Activated CD8-positive, alpha-beta memory T cell treated with anti-CD3 and anti-CD28 coated beads, Interleukin-2, amount 10 ng/mL, durations not matched to agents 7 days and 5 days (primary cell): ENCODE results near the gene GRM7. TPM values are rescaled to one million over a fixed set of nuclear protein-coding genes. Genes with fewer than 3 reads are reported as not detected.

Experiments
- ATAC-seq: fragments of 150-1000 bp; cut with Tn5 transposase; one replicate; pipeline ENCODE4 v1.10.0; 2021; ENCODE audit warnings: moderate library complexity
- CTCF ChIA-PET: fragments of 350-600 bp; sonication (Branson Sonifier 250); formaldehyde crosslinking; loops from one replicate; lab custom pipeline; 2021; ENCODE audit warnings: antibody characterized with exemption; lab: Charles Lee
- DNase-seq: peaks from one replicate; pipeline ENCODE4 v3.0.0-alpha.2; 2020
- H3K27ac Mint-ChIP-seq: one replicate; pipeline ENCODE4 v1.8.0; 2021; ENCODE audit warnings: mild to moderate bottlenecking, mixed read lengths
- H3K27me3 Mint-ChIP-seq: one replicate; pipeline ENCODE4 v1.8.0; 2021; ENCODE audit warnings: mixed read lengths
- H3K36me3 Mint-ChIP-seq: one replicate; pipeline ENCODE4 v1.8.0; 2021; ENCODE audit warnings: mild to moderate bottlenecking, mixed read lengths
- H3K4me1 Mint-ChIP-seq: one replicate; pipeline ENCODE4 v1.8.0; 2021; ENCODE audit warnings: mixed read lengths
- H3K4me3 Mint-ChIP-seq: one replicate; pipeline ENCODE4 v1.8.0; 2021; ENCODE audit warnings: mild to moderate bottlenecking, moderate library complexity, mixed read lengths
- H3K9me3 Mint-ChIP-seq: one replicate; pipeline ENCODE4 v1.8.0; 2022; ENCODE audit warnings: low read depth, mixed read lengths
- total RNA-seq, 2 experiments: library from RNA; stranded (reverse); gene quantifications; one replicate each; pipeline ENCODE4 v1.2.3, GENCODE V29; 2021

GRM7 gene
- total RNA-seq, 2 experiments from 2014 or later, result not detected

- ATAC-seq, result no peak
- H3K4me3 Mint-ChIP-seq, result no peak overlapping the region
- H3K27ac Mint-ChIP-seq, result no peak overlapping the region
- CTCF ChIA-PET, result no interaction called here
- DNase-seq, result no peak
- no peaks in the 10 kb centered on the region for H3K4me1 Mint-ChIP-seq
- H3K36me3 Mint-ChIP-seq, result no peaks in the 10 kb centered on the region
- peaks cover 4% of the 10 kb centered on the region for H3K9me3 Mint-ChIP-seq
- no peaks in the 10 kb centered on the region for H3K27me3 Mint-ChIP-seq
These were observed 533.2 kb downstream of the GRM7 start for GRCh38 chr3:7393944-7394605.

GRCh38 chr3:7396534-7396933 is 535.6 kb downstream of the GRM7 start:
- no peak overlapping the region for H3K27ac Mint-ChIP-seq
- no peaks in the 10 kb centered on the region for H3K36me3 Mint-ChIP-seq
- H3K27me3 Mint-ChIP-seq, result no peaks in the 10 kb centered on the region
- CTCF ChIA-PET, result no interaction called here
- H3K4me3 Mint-ChIP-seq, result no peak overlapping the region
- no peaks in the 10 kb centered on the region for H3K4me1 Mint-ChIP-seq
- DNase-seq, result no peak
- no peak for ATAC-seq
- H3K9me3 Mint-ChIP-seq, result peaks cover 2% of the 10 kb centered on the region

DNA sequence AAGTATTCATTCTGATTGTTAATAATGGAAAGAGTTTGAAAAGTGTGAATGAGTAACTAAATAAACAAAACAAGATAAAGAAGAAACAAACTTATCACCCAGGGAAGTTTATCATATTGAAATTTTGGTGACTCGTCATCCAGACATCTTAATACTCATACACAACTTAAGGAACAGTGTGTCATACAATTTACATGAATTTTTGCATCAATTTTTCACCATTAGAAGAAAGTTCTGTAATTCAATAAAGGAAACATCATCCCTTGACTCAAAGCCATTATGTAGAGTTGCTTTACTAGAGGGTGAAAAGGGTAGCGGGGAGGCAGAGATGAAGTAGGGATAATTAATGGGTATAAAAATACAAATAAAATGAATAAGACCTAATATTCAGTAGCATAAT is 536.2 kb downstream of the GRM7 start:
- ATAC-seq, result no peak
- Mint-ChIP-seq H3K4me1 (no peaks in the 10 kb centered on the region), H3K36me3 (no peaks in the 10 kb centered on the region), H3K4me3 (no peak overlapping the region), H3K27me3 (no peaks in the 10 kb centered on the region), H3K27ac (no peak overlapping the region), H3K9me3 (peaks cover 2% of the 10 kb centered on the region)
- CTCF ChIA-PET, result no interaction called here
- DNase-seq, result no peak

- Mint-ChIP-seq H3K4me3 (no peak overlapping the region), H3K27me3 (no peaks in the 10 kb centered on the region), H3K9me3 (no peaks in the 10 kb centered on the region), H3K4me1 (no peaks in the 10 kb centered on the region), H3K27ac (no peak overlapping the region), H3K36me3 (no peaks in the 10 kb centered on the region)
- ATAC-seq (no peak), DNase-seq (no peak)
- CTCF ChIA-PET, result no interaction called here
These were observed 539.4 kb downstream of the GRM7 start for GRCh38 chr3:7400360-7400759.

DNA sequence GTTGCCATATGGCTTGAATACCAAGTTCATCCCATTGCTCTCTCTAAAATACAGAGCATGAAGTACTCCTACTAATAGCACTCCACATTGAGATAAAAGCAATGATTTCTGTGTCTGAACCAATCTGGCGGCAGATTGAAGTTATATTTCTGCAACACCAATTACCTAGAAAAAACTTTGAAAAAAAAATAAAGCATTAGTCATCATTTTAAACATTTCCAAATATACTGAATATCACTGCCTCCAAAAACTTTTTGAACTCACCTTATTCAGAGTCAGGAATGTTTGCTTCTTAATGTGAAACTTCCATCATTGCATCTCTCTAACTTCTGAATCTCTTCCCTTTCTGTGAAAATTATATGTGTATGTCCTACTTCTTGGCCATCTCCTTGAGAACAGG is 540.5 kb downstream of the GRM7 start:
- Mint-ChIP-seq H3K9me3 (no peaks in the 10 kb centered on the region), H3K27me3 (no peaks in the 10 kb centered on the region), H3K4me3 (no peak overlapping the region), H3K27ac (no peak overlapping the region), H3K4me1 (no peaks in the 10 kb centered on the region), H3K36me3 (no peaks in the 10 kb centered on the region)
- ATAC-seq (no peak), DNase-seq (no peak)
- CTCF ChIA-PET, result no interaction called here

DNA sequence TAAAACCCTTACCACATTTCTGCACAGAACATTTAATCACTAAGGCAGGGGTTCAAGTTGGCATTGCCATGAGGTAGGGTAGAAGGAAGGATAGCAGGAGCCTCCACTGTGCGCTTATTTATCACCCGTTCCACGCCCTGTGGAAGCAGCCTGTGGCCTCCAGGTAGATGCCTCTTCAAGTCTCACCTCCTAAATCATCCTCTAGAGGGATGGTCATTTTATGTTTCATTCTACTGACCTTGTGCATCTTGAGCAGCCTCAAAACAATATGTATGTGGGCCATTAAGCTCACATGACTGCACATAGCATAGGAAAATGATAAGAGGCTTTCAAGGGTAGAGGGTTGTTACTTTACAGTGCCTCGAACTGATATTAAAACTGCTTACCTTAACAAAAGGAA is 546.2 kb downstream of the GRM7 start:
- no peaks in the 10 kb centered on the region for H3K36me3 Mint-ChIP-seq
- H3K27me3 Mint-ChIP-seq, result no peaks in the 10 kb centered on the region
- no peaks in the 10 kb centered on the region for H3K4me1 Mint-ChIP-seq
- H3K4me3 Mint-ChIP-seq, result no peak overlapping the region
- H3K27ac Mint-ChIP-seq, result no peak overlapping the region
- CTCF ChIA-PET, result no interaction called here
- peaks cover 9% of the 10 kb centered on the region for H3K9me3 Mint-ChIP-seq
- no peak for ATAC-seq
- no peak for DNase-seq

DNA sequence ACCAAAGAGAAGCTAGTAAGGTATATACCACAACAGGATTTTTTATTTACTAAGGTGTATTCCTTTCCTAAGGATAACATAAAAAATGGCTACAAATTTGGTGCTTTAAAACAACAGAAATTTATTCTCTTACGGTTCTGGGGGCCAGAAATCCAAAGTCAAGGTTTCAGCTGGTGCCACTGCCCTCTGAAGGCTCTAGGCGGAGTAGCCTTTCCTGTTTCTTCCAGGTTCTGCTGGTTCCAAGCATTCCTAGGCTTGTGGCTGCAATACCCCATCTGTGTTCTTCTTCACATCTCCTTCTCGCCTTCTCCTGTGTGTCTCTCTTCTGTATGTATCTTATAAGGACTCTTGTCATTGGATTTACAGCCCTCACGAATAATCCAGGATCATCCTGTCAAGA is 549.9 kb downstream of the GRM7 start:
- no peak overlapping the region for H3K27ac Mint-ChIP-seq
- no peak overlapping the region for H3K4me3 Mint-ChIP-seq
- DNase-seq, result no peak
- CTCF ChIA-PET, result no interaction called here
- no peaks in the 10 kb centered on the region for H3K36me3 Mint-ChIP-seq
- no peaks in the 10 kb centered on the region for H3K4me1 Mint-ChIP-seq
- H3K9me3 Mint-ChIP-seq, result peaks cover 11% of the 10 kb centered on the region
- ATAC-seq, result no peak
- no peaks in the 10 kb centered on the region for H3K27me3 Mint-ChIP-seq

GRCh38 chr3:7421065-7421464 is 560.1 kb downstream of the GRM7 start:
- no peak overlapping the region for H3K4me3 Mint-ChIP-seq
- no peaks in the 10 kb centered on the region for H3K4me1 Mint-ChIP-seq
- H3K36me3 Mint-ChIP-seq, result no peaks in the 10 kb centered on the region
- no peaks in the 10 kb centered on the region for H3K9me3 Mint-ChIP-seq
- no peaks in the 10 kb centered on the region for H3K27me3 Mint-ChIP-seq
- ATAC-seq (no peak), DNase-seq (no peak)
- CTCF ChIA-PET, result no interaction called here
- H3K27ac Mint-ChIP-seq, result no peak overlapping the region

GRCh38 chr3:7423036-7423435 is 562.1 kb downstream of the GRM7 start:
- Mint-ChIP-seq H3K9me3 (peaks cover under 1% of the 10 kb centered on the region), H3K27ac (no peak overlapping the region), H3K4me3 (no peak overlapping the region), H3K36me3 (no peaks in the 10 kb centered on the region), H3K4me1 (no peaks in the 10 kb centered on the region), H3K27me3 (no peaks in the 10 kb centered on the region)
- DNase-seq (no peak), ATAC-seq (no peak)
- CTCF ChIA-PET, result no interaction called here

DNA sequence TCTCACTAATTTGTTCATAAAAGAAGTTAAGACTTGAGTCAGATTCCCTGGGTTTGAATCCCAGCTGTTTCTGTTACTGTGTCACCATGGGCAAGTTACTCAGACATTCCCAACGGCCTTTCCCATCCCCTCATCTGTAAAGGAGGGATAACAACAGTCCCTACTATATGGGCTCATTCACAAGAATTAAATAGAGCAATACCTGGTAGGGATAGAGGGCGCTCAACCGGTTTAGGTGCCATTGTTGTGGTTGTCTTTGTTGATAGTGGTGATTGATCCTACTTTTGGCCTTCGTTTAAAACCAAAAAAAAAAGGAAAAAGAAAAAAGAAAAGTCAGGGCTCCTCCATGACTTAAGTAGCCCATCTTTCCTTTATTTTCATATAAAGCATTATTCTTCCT is 563.1 kb downstream of the GRM7 start:
- CTCF ChIA-PET, result no interaction called here
- Mint-ChIP-seq H3K9me3 (peaks cover 4% of the 10 kb centered on the region), H3K4me3 (no peak overlapping the region), H3K27ac (no peak overlapping the region), H3K4me1 (no peaks in the 10 kb centered on the region), H3K36me3 (no peaks in the 10 kb centered on the region), H3K27me3 (no peaks in the 10 kb centered on the region)
- no peak for ATAC-seq
- DNase-seq, result no peak

DNA sequence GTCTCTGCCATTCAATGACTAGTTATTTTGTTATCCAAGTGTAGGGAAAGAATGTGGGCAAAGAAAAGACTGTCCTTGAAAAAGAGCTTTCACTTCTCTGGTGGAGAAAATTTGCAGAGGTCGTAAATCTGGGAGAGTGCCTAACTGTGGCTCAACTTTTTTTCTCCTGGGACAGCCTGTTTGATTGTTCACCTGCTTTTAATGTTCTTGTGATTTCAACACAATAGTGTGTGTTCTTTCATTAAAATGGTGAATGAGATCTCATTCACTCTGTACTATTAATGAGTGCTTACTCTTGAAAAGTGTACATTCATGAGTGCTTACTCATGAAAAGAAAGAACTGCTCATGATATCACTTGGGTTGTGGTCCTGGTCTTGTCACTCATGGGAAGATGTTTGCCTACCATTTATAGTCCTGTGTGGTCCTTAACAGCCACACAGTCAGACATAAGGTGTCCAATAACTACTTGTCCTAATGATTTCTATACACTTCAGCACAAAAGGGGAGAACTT is 567.3 kb downstream of the GRM7 start:
- Mint-ChIP-seq H3K36me3 (no peaks in the 10 kb centered on the region), H3K9me3 (peaks cover 8% of the 10 kb centered on the region), H3K4me3 (no peak overlapping the region), H3K27ac (no peak overlapping the region), H3K27me3 (no peaks in the 10 kb centered on the region), H3K4me1 (no peaks in the 10 kb centered on the region)
- CTCF ChIA-PET, result no interaction called here
- DNase-seq (no peak), ATAC-seq (no peak)

DNA sequence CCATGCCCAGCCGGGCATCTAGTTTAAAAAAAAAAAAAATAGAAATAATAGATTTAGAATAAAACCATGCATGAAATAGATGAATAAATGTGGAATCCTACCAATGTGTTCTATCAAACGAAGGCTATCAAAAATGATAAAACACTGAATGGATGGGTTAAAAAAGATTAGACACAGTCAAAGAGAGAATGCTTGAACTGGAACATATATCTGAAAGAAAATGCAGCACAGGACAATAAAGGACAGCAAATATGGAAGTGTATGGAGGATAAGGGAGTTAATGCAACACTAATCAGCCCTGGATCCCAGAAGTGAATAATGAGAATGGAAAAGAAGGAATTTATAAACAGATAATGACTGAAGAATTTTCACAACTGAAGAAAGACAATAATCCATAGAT is 571.7 kb downstream of the GRM7 start:
- Mint-ChIP-seq H3K27ac (no peak overlapping the region), H3K4me3 (no peak overlapping the region), H3K36me3 (no peaks in the 10 kb centered on the region), H3K9me3 (peaks cover 16% of the 10 kb centered on the region), H3K27me3 (no peaks in the 10 kb centered on the region), H3K4me1 (no peaks in the 10 kb centered on the region)
- CTCF ChIA-PET, result no interaction called here
- ATAC-seq (no peak), DNase-seq (no peak)

GRCh38 chr3:7433073-7433472 is 572.2 kb downstream of the GRM7 start:
- DNase-seq, result no peak
- Mint-ChIP-seq H3K4me3 (no peak overlapping the region), H3K9me3 (peaks cover 17% of the 10 kb centered on the region), H3K27me3 (no peaks in the 10 kb centered on the region), H3K27ac (no peak overlapping the region), H3K36me3 (no peaks in the 10 kb centered on the region), H3K4me1 (no peaks in the 10 kb centered on the region)
- no peak for ATAC-seq
- CTCF ChIA-PET, result no interaction called here

GRCh38 chr3:7436542-7436941 is 575.6 kb downstream of the GRM7 start:
- Mint-ChIP-seq H3K27me3 (no peaks in the 10 kb centered on the region), H3K27ac (no peak overlapping the region), H3K4me1 (no peaks in the 10 kb centered on the region), H3K36me3 (no peaks in the 10 kb centered on the region), H3K4me3 (no peak overlapping the region), H3K9me3 (peaks cover 14% of the 10 kb centered on the region)
- ATAC-seq, result no peak
- CTCF ChIA-PET, result no interaction called here
- no peak for DNase-seq

DNA sequence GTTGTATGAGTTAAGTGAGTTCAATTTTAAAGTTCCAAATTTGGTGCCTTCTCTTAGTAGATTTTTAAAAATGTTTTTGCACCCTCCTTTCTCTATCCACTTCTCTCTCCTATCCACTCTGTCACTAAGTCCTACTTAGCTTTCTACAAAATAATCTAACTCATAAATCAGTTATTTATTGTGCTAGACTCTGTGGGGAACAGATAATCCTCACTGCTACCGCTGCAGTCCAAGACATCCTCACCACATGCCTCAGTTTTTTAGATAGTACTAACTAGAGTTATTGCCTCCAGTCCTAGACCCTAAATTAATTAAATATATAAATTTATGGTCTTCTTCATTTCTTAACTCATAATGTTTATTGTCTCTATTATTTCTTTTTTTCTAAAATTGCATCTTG is 576.3 kb downstream of the GRM7 start:
- H3K27me3 Mint-ChIP-seq, result no peaks in the 10 kb centered on the region
- ATAC-seq (no peak), DNase-seq (no peak)
- H3K4me3 Mint-ChIP-seq, result no peak overlapping the region
- CTCF ChIA-PET, result no interaction called here
- no peak overlapping the region for H3K27ac Mint-ChIP-seq
- H3K4me1 Mint-ChIP-seq, result no peaks in the 10 kb centered on the region
- H3K9me3 Mint-ChIP-seq, result peaks cover 14% of the 10 kb centered on the region
- H3K36me3 Mint-ChIP-seq, result no peaks in the 10 kb centered on the region
